UCSD-AML1 (cell line): ENCODE data around the gene C1R.

Source experiments
- DNase-seq: peaks from one replicate; lab custom pipeline; 2025; ENCODE audit not compliant: unreplicated experiment; lab: John Stamatoyannopoulos, UW

The C1R gene

DNA sequence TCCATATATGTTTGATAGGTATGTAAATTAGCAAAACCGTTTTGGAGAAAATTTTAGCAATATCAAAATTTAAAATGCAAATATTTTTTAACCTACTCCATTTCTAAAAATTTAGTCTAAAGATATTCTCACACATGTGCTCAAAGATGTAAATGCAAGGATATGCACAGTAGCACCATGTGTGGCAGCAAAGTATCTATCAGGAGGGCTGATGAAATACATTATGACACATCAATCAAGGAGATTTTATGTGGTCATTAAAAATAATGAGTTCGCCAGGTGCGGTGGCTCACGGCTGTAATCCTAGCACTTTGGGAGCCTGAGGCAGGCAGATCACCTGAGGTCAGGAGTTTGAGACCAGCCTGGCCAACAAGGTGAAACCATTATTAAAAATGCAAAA, 8.0 kb upstream of the C1R start:
- no peak for DNase-seq

GRCh38 chr12:7099290-7099996, 7.2 kb upstream of the C1R start:
- DNase-seq, result no peak

- DNase-seq, result no peak
Observed at GRCh38 chr12:7096979-7097378, 4.7 kb upstream of the C1R start.

DNA sequence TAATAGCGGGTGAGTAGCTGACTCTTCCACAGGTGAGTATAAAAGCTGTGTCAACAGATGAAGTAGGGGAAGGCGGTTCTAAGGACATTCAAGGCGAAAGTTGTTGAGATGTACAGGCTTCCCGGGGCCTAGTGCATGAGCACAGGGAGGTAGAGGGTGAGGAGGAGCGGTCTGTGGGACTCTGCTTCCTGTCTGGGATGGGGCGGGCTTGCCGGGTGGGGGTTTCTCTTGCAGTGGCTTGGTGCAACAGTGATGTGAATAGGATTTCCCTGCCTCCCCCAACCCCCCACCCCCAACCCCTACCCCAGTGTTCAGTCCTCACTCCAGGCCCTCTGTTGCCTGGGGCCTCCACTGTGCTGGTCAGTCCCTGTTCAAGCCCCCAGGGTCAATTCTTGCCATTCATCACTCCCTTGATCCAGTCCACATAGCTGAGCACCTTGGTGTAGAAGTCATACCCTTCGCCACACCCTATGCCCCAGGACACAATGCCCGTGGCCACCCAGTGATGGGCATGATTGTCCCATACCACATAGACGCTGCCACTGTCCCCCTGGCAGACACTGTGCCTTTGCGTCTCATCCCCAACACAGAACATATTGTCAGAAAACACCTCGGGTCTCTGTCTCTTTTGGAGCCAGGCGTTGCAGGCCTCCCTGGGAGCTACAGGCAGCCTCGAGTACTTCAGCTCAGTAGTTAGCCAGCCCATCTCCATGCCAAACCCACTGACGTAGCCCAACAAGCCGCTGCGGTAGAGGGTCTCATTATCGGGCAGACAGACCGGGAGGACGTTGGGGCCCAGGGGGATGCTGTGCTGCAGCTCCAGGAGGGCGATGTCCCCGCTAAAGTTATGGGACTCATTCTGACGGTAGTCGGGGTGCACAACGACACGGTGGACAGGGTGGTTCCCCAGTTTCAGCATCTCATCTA, 4.0 kb upstream of the C1R start:
- DNase-seq, result no peak

DNA sequence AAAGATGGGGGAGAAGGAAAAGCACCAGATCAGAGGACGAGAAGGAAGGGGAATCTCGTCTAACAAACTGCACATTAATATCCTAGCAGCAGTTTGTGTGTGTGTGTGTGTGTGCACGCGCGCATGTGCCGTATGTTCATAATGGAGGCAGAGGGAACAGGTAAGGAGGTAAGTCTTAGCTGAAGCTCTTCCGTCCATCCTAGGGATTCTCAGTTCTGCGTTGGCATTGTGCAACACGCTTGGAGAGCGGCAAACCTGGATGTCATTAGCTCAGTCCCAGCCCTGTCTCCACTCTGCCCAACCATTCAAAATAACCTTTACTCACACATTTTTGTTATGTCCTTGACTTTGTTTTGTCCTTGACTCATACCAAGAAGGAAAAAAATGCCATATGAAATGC, 1.6 kb upstream of the C1R start:
- DNase-seq, result no peak

- DNase-seq, result no peak
Observed at GRCh38 chr12:7093486-7093885, 1.2 kb upstream of the C1R start.

DNA sequence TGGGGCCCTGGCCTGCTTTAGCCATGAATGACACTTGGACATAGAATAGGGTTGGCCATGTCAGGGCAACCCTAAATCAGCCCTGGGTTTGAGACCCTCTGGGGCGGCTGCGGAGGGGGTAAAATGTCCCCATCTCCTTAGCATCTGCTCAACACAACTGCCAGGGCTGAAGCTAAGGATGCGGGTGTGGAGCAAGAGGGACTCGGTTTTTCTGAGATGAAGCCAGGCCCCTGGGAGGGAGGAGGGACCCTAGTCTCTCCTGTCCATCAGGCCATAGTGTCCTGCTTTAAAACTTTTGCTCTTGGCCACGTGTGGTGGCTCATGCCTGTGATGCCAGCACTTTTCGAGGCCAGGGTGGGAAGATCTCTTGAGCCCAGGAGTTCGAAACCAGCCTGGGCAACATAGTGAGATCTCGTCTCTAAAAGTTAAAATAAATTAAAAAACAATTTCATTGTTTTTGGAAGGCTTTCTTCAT, 778 bp upstream of the C1R start:
- no peak for DNase-seq

DNA sequence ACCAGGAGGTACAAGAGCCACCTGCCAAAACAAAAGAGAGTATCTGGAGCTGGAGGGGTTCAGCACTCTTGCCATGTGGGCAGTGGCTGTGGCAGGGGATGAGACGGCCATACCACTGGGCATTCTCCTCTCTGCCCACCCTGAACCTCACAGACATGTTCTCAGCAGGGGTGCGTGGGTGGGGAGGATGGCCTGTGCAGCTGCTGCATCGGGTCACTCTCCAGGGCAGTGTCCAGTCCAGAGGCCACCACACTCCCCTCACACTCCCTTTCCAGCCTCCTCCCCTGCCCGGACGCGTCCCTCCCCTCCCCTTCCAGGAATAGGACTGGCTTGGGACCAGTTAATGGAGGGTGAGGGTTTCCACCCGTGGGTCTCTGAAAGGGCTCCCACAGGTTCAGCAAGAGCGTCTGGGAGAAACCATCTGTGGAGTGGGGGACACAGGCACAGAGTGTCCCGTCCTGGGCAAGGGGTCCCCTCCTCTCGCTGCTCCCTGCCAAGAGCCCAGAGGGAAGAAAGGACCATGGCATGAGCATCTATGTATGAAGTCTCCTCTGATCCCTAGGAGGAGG, 501 bp downstream of the C1R start:
- DNase-seq, result no peak

- no peak for DNase-seq
Observed at GRCh38 chr12:7091171-7091570, 1.1 kb downstream of the C1R start.

GRCh38 chr12:7090222-7090998, 1.8 kb downstream of the C1R start:
- DNase-seq, result no peak

GRCh38 chr12:7089196-7089871, 2.9 kb downstream of the C1R start:
- DNase-seq, result no peak

DNA sequence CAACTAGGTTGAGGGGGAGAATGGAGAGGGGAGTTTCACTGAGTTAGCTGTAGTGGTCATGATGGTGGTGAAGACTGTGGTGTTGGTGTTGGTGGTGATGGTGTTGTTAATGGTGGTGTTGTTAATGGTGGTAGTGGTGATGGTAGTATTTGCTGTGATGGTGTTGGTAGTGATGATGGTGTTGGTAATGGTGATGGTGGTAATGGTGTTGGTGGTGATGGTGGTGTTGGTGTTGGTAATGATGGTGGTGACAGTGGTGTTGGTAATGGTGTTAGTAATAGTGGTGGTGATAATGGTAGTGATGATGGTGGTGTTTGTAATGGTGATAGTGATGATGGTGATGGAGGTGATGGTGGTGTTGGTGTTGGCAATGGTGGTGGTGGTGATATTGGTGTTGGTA, 9.1 kb downstream of the C1R start:
- DNase-seq, result no peak

DNA sequence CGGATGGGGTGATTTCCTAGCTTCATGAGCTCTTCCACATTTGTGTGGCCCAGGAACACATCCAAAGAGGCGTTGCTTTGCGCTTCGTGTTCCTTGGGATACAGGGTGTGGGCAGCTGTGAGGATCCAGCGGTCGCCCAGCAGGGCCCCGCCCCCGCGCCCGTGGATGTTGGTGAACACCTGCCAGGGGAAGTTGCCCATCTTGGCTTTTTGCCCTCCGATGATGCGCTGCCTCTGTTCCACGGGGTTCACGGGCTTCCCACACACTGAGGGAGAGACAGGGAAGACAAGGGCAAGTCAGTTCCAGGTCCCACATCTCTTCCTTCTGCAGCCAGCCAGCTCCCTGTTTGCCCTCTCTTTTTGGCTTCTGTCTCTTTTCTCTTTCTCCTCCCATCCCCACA, 11.2 kb downstream of the C1R start:
- DNase-seq, result no peak

DNA sequence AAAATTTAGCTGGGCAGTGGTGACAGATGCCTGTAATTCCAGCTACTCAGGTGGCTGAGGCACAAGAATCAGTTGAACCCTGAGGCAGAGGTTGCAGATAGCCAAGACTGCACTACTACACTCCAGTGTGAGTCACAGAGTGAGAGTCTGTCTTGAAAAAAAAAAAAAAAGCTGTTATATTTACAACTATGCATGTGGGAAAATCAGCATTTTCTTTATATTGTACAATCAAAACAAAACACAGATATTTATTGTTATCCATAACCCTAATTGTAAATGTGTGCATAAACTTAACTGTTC, 12.5 kb downstream of the C1R start:
- DNase-seq, result no peak

DNA sequence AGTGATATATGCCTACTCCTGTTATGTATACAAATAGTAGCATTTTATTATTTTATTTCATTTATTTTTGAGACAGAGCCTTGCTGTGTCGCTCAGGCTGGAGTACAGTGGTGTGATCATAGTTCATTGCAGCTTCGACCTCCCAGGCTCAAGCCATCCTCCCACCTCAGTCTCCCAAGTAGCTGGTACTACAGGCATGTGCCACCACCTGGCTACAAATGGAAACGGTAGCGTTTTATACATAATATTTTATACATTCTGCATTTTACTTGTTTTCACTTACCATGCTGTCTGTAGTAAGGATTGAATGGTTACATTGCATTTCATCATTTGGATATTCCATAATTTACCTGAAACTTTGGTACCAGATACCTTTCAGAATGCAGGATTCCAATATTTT, 14.1 kb downstream of the C1R start:
- DNase-seq, result no peak

GRCh38 chr12:7076493-7076892, 15.8 kb downstream of the C1R start:
- DNase-seq, result no peak

- no peak for DNase-seq
Observed at GRCh38 chr12:7075939-7076338, 16.3 kb downstream of the C1R start.

GRCh38 chr12:7075518-7075917, 16.7 kb downstream of the C1R start:
- DNase-seq, result no peak

DNA sequence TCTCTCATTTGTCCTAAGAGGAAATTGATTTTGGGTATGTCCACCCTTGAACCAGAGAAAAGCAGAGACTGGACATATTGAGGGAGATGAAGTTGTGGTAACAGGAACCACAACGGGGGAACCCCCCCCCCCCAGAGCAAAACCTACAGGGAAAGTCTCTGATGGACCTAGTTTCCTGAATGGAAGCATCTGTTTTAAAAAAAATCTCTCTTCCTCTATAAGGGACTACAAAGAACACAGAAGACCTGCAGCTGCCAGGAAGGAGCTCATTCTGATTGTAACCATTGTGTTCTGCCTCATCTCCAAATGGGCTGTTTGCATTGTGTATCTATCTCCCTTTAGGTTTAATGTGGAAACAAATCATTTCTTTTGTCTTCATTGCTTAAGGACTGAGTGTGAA, 18.3 kb downstream of the C1R start:
- peak; percentile 34 for DNase-seq

DNA sequence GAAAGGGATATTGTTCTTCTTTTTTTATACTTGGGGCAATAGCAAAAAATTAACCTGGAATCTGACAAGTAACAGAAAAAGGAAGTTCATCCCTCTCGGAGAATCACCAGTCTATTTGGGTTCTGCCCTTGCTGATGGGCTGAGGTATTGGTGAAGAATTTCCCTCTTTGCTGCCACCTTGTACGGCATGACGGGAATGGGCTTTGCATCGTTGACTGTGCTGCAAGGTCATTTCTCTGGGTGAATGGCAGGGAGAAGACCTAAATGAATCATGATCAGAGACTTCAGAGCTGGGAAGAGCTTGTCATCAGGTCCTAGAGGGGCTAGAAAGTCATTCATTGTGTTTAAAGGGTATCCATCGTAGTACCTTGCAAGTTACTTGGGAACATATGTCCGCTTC, 19.7 kb downstream of the C1R start:
- no peak for DNase-seq

- DNase-seq, result no peak
Observed at GRCh38 chr12:7072035-7072434, 20.2 kb downstream of the C1R start.
